Panc1 (cell line): ENCODE measurements around the gene PNMA8A. TPM values are rescaled to one million over a fixed set of nuclear protein-coding genes. Genes with fewer than 3 reads are reported as not detected.

Source experiments
- ATAC-seq: fragments of 200-7000 bp; cut with Tn5 transposase; 2 replicates; pipeline ENCODE4 v1.9.1; 2020; ENCODE audit warnings: mild to moderate bottlenecking, moderate library complexity
- BruUV-seq: library from RNA; stranded (reverse); fragments of 400-500 nt; replicated peaks from 2 replicates; lab custom pipeline; 2021; lab: Mats Ljungman, UMichigan
- CTCF ChIA-PET: fragments of 300-600 bp; sonication (Branson Sonifier 250); formaldehyde crosslinking; loops from one replicate; lab custom pipeline; 2022; ENCODE audit warnings: antibody characterized with exemption; lab: Charles Lee
- POLR2A ChIA-PET: fragments of 300-600 bp; sonication (Branson Sonifier 250); formaldehyde crosslinking; loops from one replicate; lab custom pipeline; 2022; ENCODE audit warnings: antibody characterized with exemption; lab: Charles Lee
- DNase-seq: peaks from one replicate; pipeline ENCODE4 v3.0.0-alpha.2; 2010; ENCODE audit warnings: low read depth, low spot score
- H3K27ac ChIP-seq: 2 replicates; pipeline ENCODE4 v1.5.1; 2011; ENCODE audit warnings: mild to moderate bottlenecking, low read length, inconsistent platforms
- H3K27me3 ChIP-seq: fragments of 200-500 bp; sonication (Bioruptor generic); 2 replicates; pipeline ENCODE4 v1.6.0; 2014; ENCODE audit warnings: low read length, inconsistent platforms; ENCODE audit not compliant: control insufficient read depth, insufficient read depth
- H3K36me3 ChIP-seq: fragments of 200-500 bp; sonication (Bioruptor generic); 2 replicates; pipeline ENCODE4 v1.5.1; 2014; ENCODE audit warnings: inconsistent platforms, mild to moderate bottlenecking, low read length, moderate library complexity; ENCODE audit not compliant: control insufficient read depth, insufficient read depth
- H3K4me1 ChIP-seq: 2 replicates; pipeline ENCODE4 v1.5.1; 2011; ENCODE audit warnings: inconsistent platforms, mild to moderate bottlenecking, low read length, moderate library complexity; ENCODE audit not compliant: control insufficient read depth, insufficient read depth
- H3K4me3 ChIP-seq, 2 experiments: 2 replicates each; pipeline ENCODE4 v1.5.1; 2011 to 2012; ENCODE audit warnings: low read depth in 2 of 2, low read length in 2 of 2, mild to moderate bottlenecking in 2 of 2, inconsistent platforms in 1 of 2, moderate library complexity in 1 of 2
- H3K9me3 ChIP-seq: fragments of 200-500 bp; sonication (Bioruptor generic); 2 replicates; pipeline ENCODE4 v1.5.1; 2014; ENCODE audit warnings: low read depth, mild to moderate bottlenecking, inconsistent platforms, low read length, moderate library complexity; ENCODE audit not compliant: control insufficient read depth, insufficient read depth
- POLR2AphosphoS5 ChIP-seq: IDR thresholded peaks from 2 replicates; pipeline ENCODE4 v1.6.1; 2012; ENCODE audit warnings: mild to moderate bottlenecking, low read depth, low read length, moderate library complexity
- SIN3A ChIP-seq: IDR thresholded peaks from 2 replicates; pipeline ENCODE4 v1.6.1; 2012; ENCODE audit warnings: low read depth, mild to moderate bottlenecking, low read length, moderate library complexity, borderline replicate concordance; ENCODE audit not compliant: insufficient read depth
- TCF7L2 ChIP-seq: IDR thresholded peaks from 2 replicates; pipeline ENCODE4 v1.6.1; 2011; ENCODE audit warnings: mild to moderate bottlenecking, low read depth, low read length, inconsistent platforms
- in situ Hi-C: cut with HindIII; loops from 2 replicates; pipeline ENCODE4 v1.10.0; 2016; ENCODE audit warnings: low sequenced_read_pairs, low pct_unique_long_range_greater_than_20kb
- intact Hi-C: fragments of 100-400 bp; cut with micrococcal nuclease; formaldehyde crosslinking; loops from one replicate; pipeline ENCODE4 v1.10.0; 2022; ENCODE audit not compliant: unreplicated experiment
- total RNA-seq: library from RNA; stranded (reverse); gene quantifications from one replicate; pipeline ENCODE4 v1.2.1, GENCODE V29; 2021; ENCODE audit not compliant: unreplicated experiment
- TF ChIP-seq, protein P1 (sequence below): fragments of 450-650 bp; IDR thresholded peaks from 2 replicates; pipeline ENCODE4 v1.5.1; 2017; ENCODE audit warnings: mild to moderate bottlenecking
- TF ChIP-seq, protein P2 (sequence below), 2 experiments: IDR thresholded peaks; 2 replicates each; pipeline ENCODE4 v1.6.1; 2011 to 2012; ENCODE audit warnings: low read depth in 2 of 2, control low read depth in 1 of 2, low read length in 1 of 2, mild to moderate bottlenecking in 1 of 2, moderate library complexity in 1 of 2; ENCODE audit not compliant: insufficient read depth in 1 of 2

The PNMA8A gene
- total RNA-seq, 1 experiment from 2014 or later, result not detected

DNA sequence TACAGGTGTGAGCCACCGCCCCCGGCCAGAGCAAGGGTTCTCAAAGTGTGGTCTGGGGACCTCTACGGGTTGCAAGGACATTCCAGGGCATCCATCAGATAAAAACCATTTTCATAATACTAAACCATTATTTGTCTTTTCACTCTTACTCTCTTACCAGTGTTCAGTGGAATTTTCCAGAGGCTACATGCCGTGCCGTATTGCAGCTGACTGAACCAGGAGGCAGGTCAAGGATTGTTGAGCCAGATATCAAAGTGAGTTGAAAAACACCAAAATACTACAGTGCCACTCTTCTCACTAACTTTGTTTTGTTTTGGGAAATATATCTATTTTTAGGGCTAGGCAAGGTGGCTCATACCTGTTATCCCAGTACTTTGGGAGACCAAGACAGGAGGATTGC, 31.5 kb upstream of the PNMA8A start:
- Histone ChIP-seq H3K4me3 (no peak overlapping the region), H3K27me3 (no peaks in the 10 kb centered on the region), H3K36me3 (no peaks in the 10 kb centered on the region), H3K9me3 (no peaks in the 10 kb centered on the region), H3K27ac (no peak overlapping the region), H3K4me1 (no peaks in the 10 kb centered on the region)
- in situ Hi-C loops, result no loop called here
- BruUV-seq, result no TSS peak
- TF ChIP-seq, protein P1, sequence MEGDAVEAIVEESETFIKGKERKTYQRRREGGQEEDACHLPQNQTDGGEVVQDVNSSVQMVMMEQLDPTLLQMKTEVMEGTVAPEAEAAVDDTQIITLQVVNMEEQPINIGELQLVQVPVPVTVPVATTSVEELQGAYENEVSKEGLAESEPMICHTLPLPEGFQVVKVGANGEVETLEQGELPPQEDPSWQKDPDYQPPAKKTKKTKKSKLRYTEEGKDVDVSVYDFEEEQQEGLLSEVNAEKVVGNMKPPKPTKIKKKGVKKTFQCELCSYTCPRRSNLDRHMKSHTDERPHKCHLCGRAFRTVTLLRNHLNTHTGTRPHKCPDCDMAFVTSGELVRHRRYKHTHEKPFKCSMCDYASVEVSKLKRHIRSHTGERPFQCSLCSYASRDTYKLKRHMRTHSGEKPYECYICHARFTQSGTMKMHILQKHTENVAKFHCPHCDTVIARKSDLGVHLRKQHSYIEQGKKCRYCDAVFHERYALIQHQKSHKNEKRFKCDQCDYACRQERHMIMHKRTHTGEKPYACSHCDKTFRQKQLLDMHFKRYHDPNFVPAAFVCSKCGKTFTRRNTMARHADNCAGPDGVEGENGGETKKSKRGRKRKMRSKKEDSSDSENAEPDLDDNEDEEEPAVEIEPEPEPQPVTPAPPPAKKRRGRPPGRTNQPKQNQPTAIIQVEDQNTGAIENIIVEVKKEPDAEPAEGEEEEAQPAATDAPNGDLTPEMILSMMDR, result no peak
- TF ChIP-seq, protein P2, sequence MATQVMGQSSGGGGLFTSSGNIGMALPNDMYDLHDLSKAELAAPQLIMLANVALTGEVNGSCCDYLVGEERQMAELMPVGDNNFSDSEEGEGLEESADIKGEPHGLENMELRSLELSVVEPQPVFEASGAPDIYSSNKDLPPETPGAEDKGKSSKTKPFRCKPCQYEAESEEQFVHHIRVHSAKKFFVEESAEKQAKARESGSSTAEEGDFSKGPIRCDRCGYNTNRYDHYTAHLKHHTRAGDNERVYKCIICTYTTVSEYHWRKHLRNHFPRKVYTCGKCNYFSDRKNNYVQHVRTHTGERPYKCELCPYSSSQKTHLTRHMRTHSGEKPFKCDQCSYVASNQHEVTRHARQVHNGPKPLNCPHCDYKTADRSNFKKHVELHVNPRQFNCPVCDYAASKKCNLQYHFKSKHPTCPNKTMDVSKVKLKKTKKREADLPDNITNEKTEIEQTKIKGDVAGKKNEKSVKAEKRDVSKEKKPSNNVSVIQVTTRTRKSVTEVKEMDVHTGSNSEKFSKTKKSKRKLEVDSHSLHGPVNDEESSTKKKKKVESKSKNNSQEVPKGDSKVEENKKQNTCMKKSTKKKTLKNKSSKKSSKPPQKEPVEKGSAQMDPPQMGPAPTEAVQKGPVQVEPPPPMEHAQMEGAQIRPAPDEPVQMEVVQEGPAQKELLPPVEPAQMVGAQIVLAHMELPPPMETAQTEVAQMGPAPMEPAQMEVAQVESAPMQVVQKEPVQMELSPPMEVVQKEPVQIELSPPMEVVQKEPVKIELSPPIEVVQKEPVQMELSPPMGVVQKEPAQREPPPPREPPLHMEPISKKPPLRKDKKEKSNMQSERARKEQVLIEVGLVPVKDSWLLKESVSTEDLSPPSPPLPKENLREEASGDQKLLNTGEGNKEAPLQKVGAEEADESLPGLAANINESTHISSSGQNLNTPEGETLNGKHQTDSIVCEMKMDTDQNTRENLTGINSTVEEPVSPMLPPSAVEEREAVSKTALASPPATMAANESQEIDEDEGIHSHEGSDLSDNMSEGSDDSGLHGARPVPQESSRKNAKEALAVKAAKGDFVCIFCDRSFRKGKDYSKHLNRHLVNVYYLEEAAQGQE (IDR thresholded peaks at IDR 0.05; ENCODE audit: insufficient read depth in 1 of 2, low read depth in 2 of 2, low read length in 1 of 2), result no peak
- TF ChIP-seq POLR2AphosphoS5 (no peak), TCF7L2 (no peak), SIN3A (no peak)
- CTCF ChIA-PET, result no interaction called here
- POLR2A ChIA-PET, result interaction anchor here (0.7 kb wide), 1 partner anchor 68 kb away, joined by 12 read pairs; no protein-coding TSS in a partner anchor
- intact Hi-C loops, result no loop called here
- DNase-seq, result no peak
- ATAC-seq, result no peak

DNA sequence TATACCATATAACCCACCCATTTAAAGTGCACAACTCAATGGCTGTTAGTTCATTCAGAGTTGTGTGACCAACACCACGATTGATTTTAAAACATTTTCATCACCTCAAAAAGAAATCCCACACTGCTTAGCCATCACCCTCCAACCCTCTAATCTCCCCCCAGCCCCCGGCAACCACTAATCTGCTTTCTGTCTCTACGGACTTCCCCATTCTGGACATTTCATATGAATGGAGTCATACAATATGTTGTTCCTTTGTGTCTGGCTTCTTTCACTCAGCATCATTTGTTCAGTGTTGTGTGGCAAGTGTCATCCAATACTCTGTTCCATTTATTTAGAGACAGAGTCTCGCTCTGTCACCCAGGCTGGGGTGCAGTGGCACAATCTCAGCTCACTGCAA, 28.3 kb upstream of the PNMA8A start:
- Histone ChIP-seq H3K9me3 (no peaks in the 10 kb centered on the region), H3K27ac (no peak overlapping the region), H3K4me1 (no peaks in the 10 kb centered on the region), H3K36me3 (no peaks in the 10 kb centered on the region), H3K4me3 (no peak overlapping the region), H3K27me3 (no peaks in the 10 kb centered on the region)
- in situ Hi-C loops (no loop called here), intact Hi-C loops (no loop called here)
- CTCF ChIA-PET, result no interaction called here
- no peak for TF ChIP-seq POLR2AphosphoS5
- no peak for TF ChIP-seq SIN3A
- no peak for TF ChIP-seq TCF7L2
- TF ChIP-seq, protein P1, result no peak
- TF ChIP-seq, protein P2 (IDR thresholded peaks at IDR 0.05; ENCODE audit: insufficient read depth in 1 of 2, low read depth in 2 of 2, low read length in 1 of 2), result no peak
- BruUV-seq, result no TSS peak
- DNase-seq (no peak), ATAC-seq (no peak)
- POLR2A ChIA-PET, result no interaction called here
